GM12873 (cell line): ENCODE data around the gene KRT6A.

Experiments
- CTCF ChIP-seq: IDR thresholded peaks from 2 replicates; pipeline ENCODE4 v1.5.1; 2012; ENCODE audit warnings: low read depth, mild to moderate bottlenecking, moderate library complexity, low read length, control low read depth; ENCODE audit not compliant: insufficient read depth; ENCODE audit errors: missing control alignments

The KRT6A gene

DNA sequence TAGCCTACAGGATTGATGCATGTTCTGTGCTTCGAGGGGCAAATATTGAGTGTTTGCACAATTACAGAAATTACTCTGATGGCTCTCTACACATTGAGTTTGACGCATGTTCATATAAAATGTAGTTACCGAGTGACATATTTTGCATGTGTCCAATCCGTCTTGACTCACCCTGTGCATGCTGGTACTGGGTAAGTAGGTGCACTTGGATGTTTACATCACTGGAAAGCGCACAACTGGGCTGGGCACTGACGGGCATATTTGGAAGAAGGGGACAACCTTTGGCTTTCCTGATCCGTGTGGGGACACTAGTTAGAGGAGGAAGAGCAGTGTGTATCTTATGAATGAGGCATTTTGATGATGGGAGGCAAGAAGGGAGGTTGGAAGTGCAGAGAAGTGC, 4.9 kb upstream of the KRT6A start:
- no peak for TF ChIP-seq CTCF

DNA sequence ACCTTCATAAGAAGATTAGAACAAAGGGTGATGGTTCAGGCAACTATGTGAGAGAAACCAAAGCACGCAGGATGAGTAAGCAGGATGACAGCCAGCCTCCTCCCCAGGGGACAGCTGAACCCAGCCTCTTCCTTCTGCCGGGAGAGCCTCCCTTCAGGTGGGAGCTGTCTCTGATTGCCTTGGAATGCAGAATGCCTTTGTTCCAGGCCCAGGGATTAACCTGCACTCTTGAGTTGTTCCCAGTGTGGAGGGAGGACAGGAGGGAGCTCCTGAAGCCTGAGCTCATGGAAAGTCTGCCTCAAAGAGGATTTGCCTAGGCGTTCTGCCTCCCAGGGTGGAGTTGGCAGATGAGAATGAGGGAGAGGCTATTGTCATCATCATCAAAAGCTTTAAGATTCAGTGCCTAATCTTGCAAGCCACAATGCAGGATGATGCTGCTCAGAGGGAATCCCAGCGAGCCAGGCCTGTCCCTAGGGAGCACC, 3.6 kb upstream of the KRT6A start:
- TF ChIP-seq CTCF = no peak

- no peak for TF ChIP-seq CTCF
These were observed 3.0 kb upstream of the KRT6A start for GRCh38 chr12:52496054-52496453.

DNA sequence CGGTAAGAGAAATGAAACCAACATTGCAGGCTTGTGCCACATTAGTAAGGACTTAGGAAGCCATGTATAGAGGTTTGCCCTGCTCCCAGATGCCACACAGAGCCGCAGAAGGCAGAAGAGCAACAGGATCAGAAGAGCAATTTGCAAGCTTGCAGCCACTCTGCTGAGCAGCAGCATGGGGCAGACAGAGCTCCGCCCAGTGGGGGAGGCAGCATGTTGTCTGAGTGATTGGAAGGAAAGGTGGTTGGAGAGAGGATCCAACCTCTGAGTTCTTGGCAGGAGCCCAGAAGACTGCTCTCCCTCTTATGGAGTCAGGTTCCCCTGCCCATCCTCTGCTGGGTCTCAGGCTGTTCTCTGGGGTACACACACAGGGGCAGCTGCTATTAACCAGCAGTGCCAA, 2.3 kb upstream of the KRT6A start:
- TF ChIP-seq CTCF = peak; percentile 5

GRCh38 chr12:52494518-52494917, 1.5 kb upstream of the KRT6A start:
- TF ChIP-seq CTCF = no peak

GRCh38 chr12:52494100-52494499, 1.0 kb upstream of the KRT6A start:
- TF ChIP-seq CTCF = no peak

DNA sequence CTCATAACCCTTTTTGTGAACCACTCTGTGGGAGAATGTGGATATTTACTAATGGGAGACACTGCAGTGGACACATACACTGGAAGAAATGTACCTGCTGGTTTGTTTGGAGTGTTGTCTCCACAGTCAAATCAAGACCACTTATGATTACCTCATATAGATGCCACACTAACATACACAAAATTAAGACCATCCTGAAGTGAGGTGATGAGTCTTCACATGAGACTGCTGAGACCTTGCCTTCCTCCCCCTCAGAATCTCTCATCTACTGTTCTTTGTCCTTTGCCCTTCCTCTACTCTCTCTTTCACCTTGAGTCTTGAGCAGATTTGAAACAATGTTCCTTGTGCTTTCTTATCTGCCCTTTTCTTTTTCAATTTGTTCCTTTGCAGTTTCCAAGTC, 4.3 kb downstream of the KRT6A start:
- no peak for TF ChIP-seq CTCF
